T-helper 1 cell treated with Interleukin-12 subunit alpha and Interleukin-12 subunit beta and Interleukin-4 antibody, amounts not matched to agents 30 μg/mL and 1 μg/mL, for 36 hours (primary cell): Measurements from ENCODE around the gene FASTK.
A peak's percentile ranks its signal among the peaks of the same experiment; 100 is the strongest.

Experiments
- H3K27ac Mint-ChIP-seq: one replicate; pipeline ENCODE4 v1.8.0; 2021; ENCODE audit warnings: mild to moderate bottlenecking, mixed read lengths
- H3K27me3 Mint-ChIP-seq: one replicate; pipeline ENCODE4 v1.8.0; 2021; ENCODE audit warnings: low read depth, mixed read lengths
- H3K36me3 Mint-ChIP-seq: one replicate; pipeline ENCODE4 v1.8.0; 2021; ENCODE audit warnings: low read depth, mixed read lengths
- H3K4me1 Mint-ChIP-seq: one replicate; pipeline ENCODE4 v1.8.0; 2021; ENCODE audit warnings: low read depth, mixed read lengths
- H3K4me3 Mint-ChIP-seq: one replicate; pipeline ENCODE4 v1.8.0; 2021; ENCODE audit warnings: mild to moderate bottlenecking, moderate library complexity, mixed read lengths
- H3K9me3 Mint-ChIP-seq: one replicate; pipeline ENCODE4 v1.8.0; 2021; ENCODE audit warnings: mixed read lengths

Gene FASTK

DNA sequence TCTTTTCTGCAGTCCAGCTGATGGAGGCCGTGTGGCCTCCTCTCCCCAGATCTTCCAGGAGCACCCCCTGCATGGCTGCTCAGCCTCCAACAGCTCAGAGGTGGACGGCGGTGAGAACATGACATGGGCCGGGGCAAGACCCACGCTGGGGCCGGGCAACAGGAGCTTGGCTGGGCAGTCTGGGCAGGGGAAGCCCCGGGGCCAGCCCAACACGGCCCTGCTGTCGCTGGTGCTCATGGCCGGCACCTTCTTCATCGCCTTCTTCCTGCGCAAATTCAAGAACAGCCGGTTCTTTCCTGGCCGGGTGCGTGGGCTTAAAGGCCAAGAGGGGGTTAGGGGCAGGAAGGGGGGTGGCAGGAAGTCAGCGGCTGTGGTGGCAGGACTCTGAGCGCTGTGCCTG lies 6.6 kb downstream of the FASTK start:
- peaks cover 8% of the 10 kb centered on the region for H3K4me1 Mint-ChIP-seq
- H3K27me3 Mint-ChIP-seq: no peaks in the 10 kb centered on the region
- H3K27ac Mint-ChIP-seq: no peak overlapping the region
- peaks cover 20% of the 10 kb centered on the region for H3K36me3 Mint-ChIP-seq
- H3K9me3 Mint-ChIP-seq: no peaks in the 10 kb centered on the region
- H3K4me3 Mint-ChIP-seq: no peak overlapping the region

DNA sequence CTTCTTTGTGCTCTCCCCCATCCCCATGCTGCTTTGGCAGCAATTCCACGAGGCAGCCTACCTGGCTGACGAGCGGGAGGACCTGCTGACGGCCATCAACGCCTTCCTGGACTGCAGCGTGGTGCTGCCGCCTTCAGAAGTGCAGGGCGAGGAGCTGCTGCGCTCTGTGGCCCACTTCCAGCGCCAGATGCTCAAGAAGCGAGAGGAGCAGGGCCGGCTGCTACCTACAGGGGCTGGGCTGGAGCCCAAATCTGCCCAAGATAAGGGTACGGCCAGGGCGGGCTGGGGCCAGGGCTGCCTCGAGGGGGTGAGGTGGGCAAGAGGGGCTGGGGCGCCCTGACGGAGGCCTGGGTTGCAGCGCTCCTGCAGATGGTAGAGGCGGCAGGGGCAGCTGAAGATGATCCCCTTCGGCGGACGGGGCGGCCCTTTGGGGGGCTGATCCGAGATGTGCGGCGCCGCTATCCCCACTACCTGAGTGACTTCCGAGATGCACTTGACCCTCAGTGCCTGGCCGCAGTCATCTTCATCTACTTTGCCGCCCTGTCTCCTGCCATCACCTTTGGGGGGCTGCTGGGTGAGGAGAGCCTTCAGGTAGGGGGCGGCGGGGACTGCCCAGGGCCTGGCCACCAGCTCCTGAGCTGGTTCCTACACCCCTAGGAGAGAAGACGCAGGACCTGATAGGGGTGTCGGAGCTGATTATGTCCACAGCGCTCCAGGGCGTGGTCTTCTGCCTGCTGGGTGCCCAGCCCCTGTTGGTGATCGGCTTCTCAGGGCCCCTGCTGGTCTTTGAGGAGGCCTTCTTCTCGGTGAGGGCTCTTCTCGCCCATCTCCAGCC lies 9.4 kb downstream of the FASTK start:
- H3K4me3 Mint-ChIP-seq: no peak overlapping the region
- peaks cover 19% of the 10 kb centered on the region for H3K36me3 Mint-ChIP-seq
- H3K27ac Mint-ChIP-seq: no peak overlapping the region
- H3K27me3 Mint-ChIP-seq: no peaks in the 10 kb centered on the region
- no peaks in the 10 kb centered on the region for H3K4me1 Mint-ChIP-seq
- no peaks in the 10 kb centered on the region for H3K9me3 Mint-ChIP-seq

DNA sequence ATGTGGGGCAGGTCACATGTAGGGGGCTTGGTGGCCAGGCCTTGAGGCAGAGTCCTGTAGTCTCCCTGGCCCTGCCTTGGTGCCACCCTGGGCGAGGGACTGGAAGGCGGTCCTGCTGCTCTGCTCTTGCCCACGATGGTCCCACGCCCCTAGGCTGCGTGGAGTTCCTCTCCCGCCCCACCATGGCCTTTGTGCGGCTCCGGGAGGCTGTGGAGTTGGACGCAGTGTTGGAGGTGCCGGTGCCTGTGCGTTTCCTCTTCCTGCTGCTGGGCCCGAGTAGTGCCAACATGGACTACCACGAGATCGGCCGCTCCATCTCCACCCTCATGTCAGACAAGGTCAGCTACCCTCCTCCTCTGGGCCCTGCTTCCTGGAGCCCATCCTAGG lies 10.0 kb downstream of the FASTK start:
- Mint-ChIP-seq H3K27me3 (no peaks in the 10 kb centered on the region), H3K9me3 (no peaks in the 10 kb centered on the region), H3K4me1 (no peaks in the 10 kb centered on the region), H3K36me3 (peaks cover 13% of the 10 kb centered on the region), H3K4me3 (no peak overlapping the region), H3K27ac (no peak overlapping the region)

DNA sequence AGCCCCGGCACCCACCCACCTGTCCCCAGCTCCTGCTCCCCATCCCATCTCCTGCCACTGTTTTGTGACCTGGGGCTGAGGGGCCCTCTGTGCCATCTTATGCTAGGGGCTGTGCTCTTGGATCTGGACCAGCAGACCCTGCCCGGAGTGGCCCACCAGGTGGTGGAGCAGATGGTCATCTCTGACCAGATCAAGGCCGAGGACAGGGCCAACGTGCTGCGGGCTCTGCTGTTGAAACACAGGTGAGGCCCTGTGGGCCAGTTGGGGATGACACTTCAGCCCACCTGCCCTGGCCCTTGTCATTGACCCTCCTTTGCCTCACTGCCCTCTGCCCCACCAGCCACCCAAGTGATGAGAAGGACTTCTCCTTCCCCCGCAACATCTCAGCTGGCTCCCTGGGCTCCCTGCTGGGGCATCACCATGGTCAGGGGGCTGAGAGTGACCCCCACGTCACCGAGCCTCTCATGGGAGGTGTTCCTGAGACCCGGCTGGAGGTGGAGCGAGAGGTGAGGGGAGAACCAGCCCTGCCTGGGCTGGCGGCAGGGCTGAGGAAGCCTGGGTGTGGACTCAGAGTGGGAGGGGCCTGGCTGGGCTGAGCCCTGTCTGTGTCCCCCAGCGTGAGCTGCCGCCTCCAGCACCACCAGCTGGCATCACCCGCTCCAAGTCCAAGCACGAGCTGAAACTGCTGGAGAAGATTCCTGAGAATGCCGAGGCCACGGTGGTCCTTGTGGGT lies 10.6 kb downstream of the FASTK start:
- Mint-ChIP-seq H3K27me3 (no peaks in the 10 kb centered on the region), H3K4me1 (no peaks in the 10 kb centered on the region), H3K4me3 (no peak overlapping the region), H3K36me3 (peaks cover 11% of the 10 kb centered on the region), H3K27ac (no peak overlapping the region), H3K9me3 (no peaks in the 10 kb centered on the region)

DNA sequence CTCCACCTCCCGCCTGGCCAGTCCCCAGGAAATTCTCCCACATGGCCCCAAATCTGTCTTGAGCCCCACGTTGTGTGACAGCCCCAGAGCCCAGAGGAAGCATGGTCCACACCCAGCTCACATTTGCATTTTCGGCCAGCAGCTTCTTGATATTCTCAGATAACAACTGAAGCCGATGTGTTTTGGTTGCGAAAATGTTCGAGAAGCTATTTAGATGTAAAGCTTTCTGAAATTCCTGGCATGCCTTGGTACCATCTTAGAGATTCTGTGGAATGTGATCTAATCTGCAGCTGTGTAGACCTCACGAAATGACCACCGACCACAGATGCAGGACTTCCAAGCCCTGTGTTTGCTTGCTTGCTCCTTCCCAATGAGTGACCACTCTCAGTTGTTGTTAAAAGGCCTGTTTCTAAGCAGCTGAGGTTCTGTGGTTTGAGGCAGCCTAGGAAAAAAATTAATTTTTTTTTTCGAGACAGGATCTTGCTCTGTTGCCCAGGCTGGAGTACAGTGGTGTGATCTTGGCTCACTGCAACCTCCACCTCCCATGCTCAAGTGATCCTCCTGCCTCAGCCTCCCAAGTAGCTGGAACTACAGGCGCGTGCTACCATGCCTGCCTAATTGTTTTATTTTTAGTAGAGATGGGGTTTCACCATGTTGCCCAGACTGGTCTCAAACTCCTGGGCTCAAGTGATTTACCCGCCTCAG lies 12.4 kb downstream of the FASTK start:
- H3K27me3 Mint-ChIP-seq: no peaks in the 10 kb centered on the region
- no peak overlapping the region for H3K27ac Mint-ChIP-seq
- H3K9me3 Mint-ChIP-seq: no peaks in the 10 kb centered on the region
- no peak overlapping the region for H3K4me3 Mint-ChIP-seq
- no peaks in the 10 kb centered on the region for H3K4me1 Mint-ChIP-seq
- H3K36me3 Mint-ChIP-seq: peaks cover 11% of the 10 kb centered on the region

DNA sequence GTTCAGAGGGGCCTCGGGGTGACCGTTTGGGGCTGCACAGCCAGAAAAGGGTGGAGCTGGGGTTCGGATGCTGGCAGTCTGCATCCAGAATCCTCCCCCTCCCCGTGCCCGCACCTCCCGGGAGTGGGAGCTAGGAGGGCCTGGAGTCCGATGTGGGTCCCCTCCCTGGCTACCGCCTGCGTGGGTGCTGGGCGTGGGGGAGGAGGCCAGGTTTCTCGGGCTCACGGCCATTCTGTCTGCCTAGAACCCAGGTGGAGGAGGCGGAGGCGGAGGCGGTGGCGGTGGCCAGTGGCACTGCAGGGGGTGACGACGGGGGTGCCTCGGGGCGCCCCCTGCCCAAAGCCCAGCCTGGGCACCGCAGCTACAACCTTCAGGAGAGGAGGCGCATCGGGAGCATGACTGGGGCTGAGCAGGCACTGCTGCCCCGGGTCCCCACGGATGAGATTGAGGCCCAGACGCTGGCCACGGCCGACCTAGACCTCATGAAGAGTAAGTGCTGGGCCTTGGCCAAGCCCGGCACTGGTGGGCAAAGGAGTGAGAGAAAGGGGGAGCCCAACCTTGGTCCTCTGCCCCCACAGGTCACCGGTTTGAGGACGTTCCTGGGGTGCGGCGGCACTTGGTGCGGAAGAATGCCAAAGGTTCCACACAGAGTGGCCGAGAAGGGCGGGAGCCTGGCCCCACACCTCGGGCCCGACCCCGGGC lies 14.2 kb downstream of the FASTK start:
- Mint-ChIP-seq H3K36me3 (peaks cover 7% of the 10 kb centered on the region), H3K9me3 (no peaks in the 10 kb centered on the region), H3K27ac (no peak overlapping the region), H3K4me1 (peaks cover 4% of the 10 kb centered on the region), H3K27me3 (no peaks in the 10 kb centered on the region), H3K4me3 (no peak overlapping the region)

DNA sequence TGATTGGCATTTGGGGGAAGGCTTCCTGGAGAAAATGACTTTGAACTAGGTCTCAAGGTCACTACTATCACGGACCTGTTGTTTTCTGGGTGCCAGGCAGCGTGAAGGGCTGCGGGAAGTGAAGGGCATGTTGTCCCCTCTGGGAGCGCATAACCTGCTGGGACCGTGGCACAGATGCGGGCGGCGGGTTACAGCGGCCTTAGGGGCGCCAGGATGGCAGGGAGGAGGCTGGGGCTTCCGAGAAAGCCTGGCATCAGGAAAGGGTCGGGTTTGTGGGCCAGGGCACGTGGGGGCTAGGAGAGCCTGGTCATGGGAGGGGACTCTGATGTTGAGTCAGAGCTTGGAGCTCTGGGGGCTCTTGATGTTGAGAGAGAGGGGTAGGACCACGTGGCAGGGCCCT lies 15.1 kb downstream of the FASTK start:
- Mint-ChIP-seq H3K27ac (no peak overlapping the region), H3K27me3 (no peaks in the 10 kb centered on the region), H3K36me3 (peaks cover 4% of the 10 kb centered on the region), H3K9me3 (no peaks in the 10 kb centered on the region), H3K4me1 (peaks cover 10% of the 10 kb centered on the region), H3K4me3 (no peak overlapping the region)

DNA sequence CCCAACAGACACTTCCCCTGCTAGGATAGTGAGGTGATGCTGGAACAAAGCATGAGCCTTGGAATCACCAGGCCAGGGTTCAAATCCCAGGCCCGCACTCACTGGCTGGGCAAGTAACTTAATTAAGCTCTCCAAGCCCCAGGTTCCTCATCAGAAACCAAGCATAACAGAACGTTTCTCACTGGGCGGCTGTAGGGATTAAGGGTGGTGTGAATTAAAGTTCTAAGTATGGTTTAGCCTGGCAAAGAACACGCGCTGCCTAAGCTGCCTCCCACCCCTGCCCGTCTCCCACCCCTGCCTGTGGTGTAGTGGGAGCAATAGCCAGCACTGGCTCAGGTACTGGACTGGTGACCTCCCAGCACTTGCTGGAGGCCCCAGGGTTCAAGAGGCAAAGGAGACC lies 15.6 kb downstream of the FASTK start:
- peaks cover 13% of the 10 kb centered on the region for H3K4me1 Mint-ChIP-seq
- no peak overlapping the region for H3K27ac Mint-ChIP-seq
- H3K27me3 Mint-ChIP-seq: no peaks in the 10 kb centered on the region
- H3K36me3 Mint-ChIP-seq: peaks cover 3% of the 10 kb centered on the region
- no peaks in the 10 kb centered on the region for H3K9me3 Mint-ChIP-seq
- no peak overlapping the region for H3K4me3 Mint-ChIP-seq

DNA sequence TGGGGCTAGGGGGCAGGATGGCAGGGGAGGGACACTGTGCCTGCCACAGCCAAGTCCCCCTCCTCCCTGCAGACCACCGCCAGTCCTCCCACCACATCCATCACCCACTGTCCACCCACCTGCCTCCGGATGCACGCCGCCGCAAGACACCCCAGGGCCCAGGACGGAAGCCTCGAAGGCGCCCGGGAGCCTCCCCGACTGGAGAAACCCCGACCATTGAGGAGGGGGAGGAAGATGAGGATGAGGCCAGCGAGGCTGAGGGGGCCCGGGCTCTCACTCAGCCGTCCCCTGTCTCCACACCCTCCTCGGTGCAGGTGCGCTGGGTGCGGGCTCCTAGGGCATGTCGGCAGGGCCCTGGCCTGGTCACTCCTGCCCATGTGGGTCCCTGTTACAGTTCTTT lies 16.2 kb downstream of the FASTK start:
- Mint-ChIP-seq H3K36me3 (peaks cover 3% of the 10 kb centered on the region), H3K4me1 (peaks cover 13% of the 10 kb centered on the region), H3K27ac (no peak overlapping the region), H3K4me3 (no peak overlapping the region), H3K27me3 (no peaks in the 10 kb centered on the region), H3K9me3 (no peaks in the 10 kb centered on the region)

DNA sequence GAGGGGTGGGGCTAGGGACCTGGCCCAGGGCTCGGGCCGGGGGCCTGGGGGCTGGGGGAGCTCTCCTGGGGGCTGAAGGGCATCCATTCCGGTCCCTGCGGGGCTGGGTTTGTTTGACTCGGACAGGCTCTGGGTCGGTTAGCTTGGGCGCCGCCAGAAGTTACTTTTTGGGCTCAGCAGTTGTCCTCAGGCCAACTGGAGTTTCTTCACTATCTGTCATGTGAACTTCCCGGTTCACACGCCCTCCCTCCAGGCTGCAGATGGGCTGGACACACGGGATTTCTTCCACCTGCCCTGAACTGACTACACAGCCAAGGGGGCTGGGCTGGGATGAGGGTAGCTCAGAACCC lies 17.4 kb downstream of the FASTK start:
- H3K4me3 Mint-ChIP-seq: no peak overlapping the region
- no peaks in the 10 kb centered on the region for H3K9me3 Mint-ChIP-seq
- no peaks in the 10 kb centered on the region for H3K36me3 Mint-ChIP-seq
- H3K27me3 Mint-ChIP-seq: no peaks in the 10 kb centered on the region
- H3K27ac Mint-ChIP-seq: no peak overlapping the region
- peaks cover 19% of the 10 kb centered on the region for H3K4me1 Mint-ChIP-seq

DNA sequence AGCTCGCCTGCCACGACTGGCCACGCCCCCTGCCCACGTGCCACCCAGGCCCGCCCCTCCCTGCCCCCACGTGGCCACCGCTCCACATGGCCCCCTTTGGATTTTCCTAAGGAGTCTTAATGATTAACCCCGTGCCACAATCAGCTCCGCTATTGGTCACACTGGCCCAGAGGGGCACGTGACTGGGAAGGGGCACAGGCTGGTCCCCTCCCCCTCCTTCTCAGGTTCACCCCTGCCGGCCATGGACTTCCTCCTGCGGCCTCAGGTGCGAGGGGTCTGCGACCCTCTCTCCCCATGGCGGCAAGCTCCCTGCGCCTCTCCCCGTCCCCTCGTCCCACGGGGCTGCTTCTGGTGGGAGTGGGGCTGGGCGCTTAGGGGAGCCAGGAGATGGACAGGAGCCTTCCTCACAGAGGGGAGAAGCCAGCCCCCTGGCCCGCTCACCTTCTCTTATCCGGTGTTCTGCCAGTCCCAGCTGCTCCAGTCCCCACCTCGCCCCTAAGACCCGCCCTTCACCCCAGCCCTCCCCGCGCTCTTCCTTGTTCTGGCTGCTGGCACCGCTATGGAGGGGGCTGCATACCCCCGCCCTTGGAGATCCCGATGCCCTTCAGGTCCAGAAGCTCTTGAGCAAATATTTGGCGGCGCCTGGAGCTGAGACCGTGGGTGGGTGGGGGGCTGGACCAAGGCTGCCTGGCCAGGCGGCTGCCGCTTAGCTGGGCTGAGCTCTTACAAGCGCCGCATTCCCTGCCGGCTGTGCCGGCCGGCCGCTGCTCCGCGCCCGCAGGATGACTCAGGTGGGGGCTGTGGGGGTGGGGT lies 18.0 kb downstream of the FASTK start:
- no peaks in the 10 kb centered on the region for H3K9me3 Mint-ChIP-seq
- no peak overlapping the region for H3K4me3 Mint-ChIP-seq
- no peak overlapping the region for H3K27ac Mint-ChIP-seq
- peaks cover 19% of the 10 kb centered on the region for H3K4me1 Mint-ChIP-seq
- no peaks in the 10 kb centered on the region for H3K27me3 Mint-ChIP-seq
- H3K36me3 Mint-ChIP-seq: no peaks in the 10 kb centered on the region

DNA sequence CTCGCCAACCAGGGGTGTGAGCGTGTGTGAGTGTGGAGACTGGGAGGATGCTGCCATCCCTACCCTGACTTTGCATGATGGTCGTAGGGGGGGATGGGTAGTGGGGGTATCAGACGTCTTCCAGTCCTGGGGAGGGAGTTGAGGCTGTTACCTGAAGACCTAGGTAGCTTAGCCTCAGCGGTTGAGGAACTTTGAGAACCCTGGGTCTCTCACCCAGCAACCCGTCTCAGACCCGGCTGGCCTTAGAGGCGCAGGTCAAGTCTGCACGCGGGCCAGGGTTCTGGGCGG lies 18.6 kb downstream of the FASTK start:
- Mint-ChIP-seq H3K27me3 (no peaks in the 10 kb centered on the region), H3K4me3 (no peak overlapping the region), H3K4me1 (peaks cover 24% of the 10 kb centered on the region), H3K9me3 (no peaks in the 10 kb centered on the region), H3K36me3 (no peaks in the 10 kb centered on the region), H3K27ac (no peak overlapping the region)

DNA sequence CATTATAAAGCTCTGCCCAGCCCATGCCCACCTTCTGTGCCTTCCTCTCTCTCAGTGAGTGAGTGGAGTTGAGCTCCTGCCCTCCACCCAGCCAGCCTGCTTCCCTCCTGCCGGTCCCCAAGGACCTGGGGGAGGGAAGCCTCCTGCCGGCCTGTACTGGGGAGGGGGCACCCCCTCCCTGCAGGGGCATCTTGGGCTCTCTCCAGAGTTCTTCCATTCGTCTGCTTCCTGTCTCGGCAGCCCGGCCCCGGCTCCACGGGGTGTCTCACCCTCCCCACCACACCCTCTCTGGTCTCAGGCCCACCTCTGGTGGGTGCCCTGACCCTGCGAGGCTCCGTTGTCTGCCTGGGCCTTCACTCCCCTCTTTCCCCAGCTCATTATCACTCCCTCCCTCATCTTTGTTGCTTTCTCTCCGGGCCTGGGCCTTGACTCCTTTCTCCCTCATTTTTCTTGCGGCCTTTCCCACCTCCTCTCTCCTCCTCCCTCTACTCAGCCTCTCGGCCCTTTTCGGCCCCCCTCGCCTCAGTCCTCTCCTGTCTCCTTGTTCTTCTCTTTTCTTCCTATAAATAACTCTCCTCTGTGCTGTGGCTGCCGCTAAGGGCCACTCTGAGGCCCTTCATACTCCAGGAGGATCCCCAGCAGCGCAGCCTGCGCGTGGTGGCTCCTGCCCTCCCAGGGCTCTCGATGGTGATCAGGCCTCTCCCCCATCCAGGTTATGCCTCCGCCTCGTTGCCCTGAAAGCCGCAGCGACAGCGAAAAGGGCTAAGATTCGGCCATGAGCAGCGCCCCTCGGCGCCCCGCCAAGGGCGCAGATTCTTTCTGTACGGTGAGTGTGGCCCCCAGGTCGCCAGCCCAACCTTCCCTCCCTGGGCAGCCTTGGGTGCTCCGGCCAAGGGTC lies 19.1 kb downstream of the FASTK start:
- peaks cover 27% of the 10 kb centered on the region for H3K4me1 Mint-ChIP-seq

More for the DNA sequence above, 19.1 kb downstream of the FASTK start:
- Mint-ChIP-seq H3K36me3 (no peaks in the 10 kb centered on the region), H3K27ac (no peak overlapping the region), H3K27me3 (no peaks in the 10 kb centered on the region), H3K9me3 (no peaks in the 10 kb centered on the region), H3K4me3 (peak overlapping the region; percentile 97)
